Measurements from ENCODE around the gene ANKS1B.
A peak's percentile ranks its signal among the peaks of the same experiment; 100 is the strongest.

The ANKS1B gene

GRCh38 chr12:98954506-98954905 lies 1030.2 kb downstream of the ANKS1B start:
- DNase-seq (ENCODE audit: low read depth, low spot score), result no peak

GRCh38 chr12:98951406-98951805 lies 1033.3 kb downstream of the ANKS1B start:
- DNase-seq (ENCODE audit: low read depth, low spot score), result no peak

- DNase-seq (ENCODE audit: low read depth, low spot score), result no peak
These were observed 1036.3 kb downstream of the ANKS1B start for GRCh38 chr12:98948343-98948949.

GRCh38 chr12:98945864-98946263 lies 1038.9 kb downstream of the ANKS1B start:
- DNase-seq (ENCODE audit: low read depth, low spot score), result no peak

GRCh38 chr12:98939926-98940325 lies 1044.8 kb downstream of the ANKS1B start:
- DNase-seq (ENCODE audit: low read depth, low spot score), result no peak

- DNase-seq (ENCODE audit: low read depth, low spot score), result peak; percentile 23
These were observed 1045.4 kb downstream of the ANKS1B start for GRCh38 chr12:98939350-98939749.

- DNase-seq (ENCODE audit: low read depth, low spot score), result no peak
These were observed 1048.9 kb downstream of the ANKS1B start for GRCh38 chr12:98935847-98936246.

GRCh38 chr12:98922871-98923270 lies 1061.9 kb downstream of the ANKS1B start:
- DNase-seq (ENCODE audit: low read depth, low spot score), result no peak

GRCh38 chr12:98918176-98918863 lies 1066.4 kb downstream of the ANKS1B start:
- DNase-seq (ENCODE audit: low read depth, low spot score), result no peak

- DNase-seq (ENCODE audit: low read depth, low spot score), result no peak
These were observed 1068.6 kb downstream of the ANKS1B start for GRCh38 chr12:98916106-98916505.

- no peak for DNase-seq (ENCODE audit: low read depth, low spot score)
These were observed 1072.2 kb downstream of the ANKS1B start for GRCh38 chr12:98912401-98912974.

- DNase-seq (ENCODE audit: low read depth, low spot score), result no peak
These were observed 1073.3 kb downstream of the ANKS1B start for GRCh38 chr12:98911396-98911795.

GRCh38 chr12:98909746-98910145 lies 1075.0 kb downstream of the ANKS1B start:
- DNase-seq (ENCODE audit: low read depth, low spot score), result no peak

- DNase-seq (ENCODE audit: low read depth, low spot score), result no peak
These were observed 1075.9 kb downstream of the ANKS1B start for GRCh38 chr12:98908866-98909265.

- no peak for DNase-seq (ENCODE audit: low read depth, low spot score)
These were observed 1080.9 kb downstream of the ANKS1B start for GRCh38 chr12:98903875-98904274.

GRCh38 chr12:98901189-98901588 lies 1083.5 kb downstream of the ANKS1B start:
- no peak for DNase-seq (ENCODE audit: low read depth, low spot score)

- DNase-seq (ENCODE audit: low read depth, low spot score), result no peak
These were observed 1087.8 kb downstream of the ANKS1B start for GRCh38 chr12:98896938-98897337.

GRCh38 chr12:98895086-98895651 lies 1089.6 kb downstream of the ANKS1B start:
- no peak for DNase-seq (ENCODE audit: low read depth, low spot score)

- no peak for DNase-seq (ENCODE audit: low read depth, low spot score)
These were observed 1090.2 kb downstream of the ANKS1B start for GRCh38 chr12:98894412-98895085.

GRCh38 chr12:98893675-98894411 lies 1090.9 kb downstream of the ANKS1B start:
- no peak for DNase-seq (ENCODE audit: low read depth, low spot score)

- no peak for DNase-seq (ENCODE audit: low read depth, low spot score)
These were observed 1091.5 kb downstream of the ANKS1B start for GRCh38 chr12:98893126-98893674.

Measured in smooth muscle cell of the brain vasculature (primary cell).